ENCODE measurements around the gene ATP11A. TPM values are rescaled to one million over a fixed set of nuclear protein-coding genes. Genes with fewer than 3 reads are reported as not detected.
"Not testable (repeated sequence)": the region's sequence is repeated elsewhere in the genome, so short reads cannot be mapped to it uniquely, and the experiment has no call there.

ATP11A gene
- total RNA-seq, 1 donor from 2014 or later, result 37.0 TPM

DNA sequence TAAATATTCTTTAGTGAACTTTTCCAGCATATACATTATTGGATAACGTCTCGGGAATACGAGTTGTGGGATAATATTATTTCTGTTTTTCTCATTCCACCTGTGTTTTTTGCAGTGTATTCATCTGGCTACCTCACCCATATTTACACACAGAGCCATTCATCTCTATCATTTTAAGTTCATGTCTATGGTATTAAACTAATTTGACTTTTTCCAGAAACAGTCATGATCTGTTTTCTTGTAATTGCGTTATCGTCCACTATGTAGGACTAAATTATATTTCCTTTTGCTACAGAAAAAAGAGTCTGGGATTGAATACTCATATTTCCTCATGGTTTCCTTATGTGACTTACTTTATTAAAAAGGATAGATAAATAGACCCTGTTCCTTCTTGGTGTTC lies 2.7 kb downstream of the ATP11A start:
- no peak for DNase-seq (ENCODE audit: low spot score)

DNA sequence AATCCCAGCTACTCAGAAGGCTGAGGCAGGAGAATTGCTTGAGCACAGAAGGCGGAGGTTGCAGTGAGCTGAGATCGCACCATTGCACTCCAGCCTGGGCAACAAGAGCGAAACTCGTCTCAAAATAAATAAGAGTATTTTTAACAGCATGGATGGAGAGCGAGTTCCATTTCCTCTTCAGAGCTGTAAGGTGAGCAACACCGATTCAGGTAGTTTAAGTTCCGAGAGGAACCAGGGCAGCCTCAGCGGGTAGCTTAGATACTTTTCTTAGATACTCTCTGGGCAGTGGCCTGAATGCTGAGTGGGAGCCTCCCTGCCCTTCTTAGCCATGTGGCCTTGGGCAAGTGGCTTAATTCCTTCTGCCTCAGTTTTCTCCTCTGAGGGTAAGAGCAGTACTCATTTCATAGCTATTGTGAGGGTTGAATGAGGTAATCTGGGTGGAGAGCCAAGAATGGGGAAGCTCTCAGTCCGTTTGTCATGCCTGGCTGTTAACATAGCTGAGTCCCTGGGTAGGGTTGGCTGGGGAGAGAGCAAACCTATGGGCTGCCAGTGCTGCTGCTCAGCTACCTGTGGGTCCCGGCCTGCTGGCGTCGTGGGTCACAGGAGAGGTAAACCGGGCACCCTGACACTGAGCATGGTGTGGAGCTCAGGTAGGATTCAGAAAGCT lies 4.1 kb downstream of the ATP11A start:
- no peak for DNase-seq (ENCODE audit: low spot score)

GRCh38 chr13:112695121-112695520 lies 5.3 kb downstream of the ATP11A start:
- no peak for DNase-seq (ENCODE audit: low spot score)

GRCh38 chr13:112696001-112696868 lies 6.4 kb downstream of the ATP11A start:
- DNase-seq (ENCODE audit: low spot score), result no peak

DNA sequence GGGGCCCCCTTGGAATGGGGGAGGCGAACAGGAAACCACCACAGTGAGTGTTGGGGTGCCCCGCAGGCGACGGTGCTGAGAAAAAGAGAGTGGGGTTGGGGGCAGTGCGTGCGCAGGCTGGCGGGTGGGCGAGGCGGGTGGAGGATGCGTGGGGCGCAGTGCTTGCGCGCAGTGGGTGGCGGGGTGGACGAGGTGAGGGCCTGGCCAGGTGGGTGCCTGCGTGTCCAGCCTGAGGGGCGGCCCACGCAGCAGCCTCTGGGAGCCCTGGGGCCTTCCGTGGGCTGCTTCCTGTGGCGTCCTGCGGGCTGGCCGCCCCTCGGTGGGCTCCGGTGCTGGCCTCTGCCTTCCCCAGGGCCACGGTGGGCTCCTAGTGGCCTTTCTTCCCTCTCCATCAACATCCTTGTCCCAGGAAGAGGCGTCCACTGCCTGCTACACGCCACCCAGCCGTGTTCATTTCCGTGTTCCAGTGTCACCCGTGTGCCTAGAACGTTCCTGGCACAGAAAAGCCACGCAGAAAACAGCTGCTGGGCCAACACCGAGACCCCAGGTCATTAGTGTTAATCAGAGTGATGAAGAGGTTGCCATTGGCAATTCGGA lies 7.1 kb downstream of the ATP11A start:
- no peak for DNase-seq (ENCODE audit: low spot score)

DNA sequence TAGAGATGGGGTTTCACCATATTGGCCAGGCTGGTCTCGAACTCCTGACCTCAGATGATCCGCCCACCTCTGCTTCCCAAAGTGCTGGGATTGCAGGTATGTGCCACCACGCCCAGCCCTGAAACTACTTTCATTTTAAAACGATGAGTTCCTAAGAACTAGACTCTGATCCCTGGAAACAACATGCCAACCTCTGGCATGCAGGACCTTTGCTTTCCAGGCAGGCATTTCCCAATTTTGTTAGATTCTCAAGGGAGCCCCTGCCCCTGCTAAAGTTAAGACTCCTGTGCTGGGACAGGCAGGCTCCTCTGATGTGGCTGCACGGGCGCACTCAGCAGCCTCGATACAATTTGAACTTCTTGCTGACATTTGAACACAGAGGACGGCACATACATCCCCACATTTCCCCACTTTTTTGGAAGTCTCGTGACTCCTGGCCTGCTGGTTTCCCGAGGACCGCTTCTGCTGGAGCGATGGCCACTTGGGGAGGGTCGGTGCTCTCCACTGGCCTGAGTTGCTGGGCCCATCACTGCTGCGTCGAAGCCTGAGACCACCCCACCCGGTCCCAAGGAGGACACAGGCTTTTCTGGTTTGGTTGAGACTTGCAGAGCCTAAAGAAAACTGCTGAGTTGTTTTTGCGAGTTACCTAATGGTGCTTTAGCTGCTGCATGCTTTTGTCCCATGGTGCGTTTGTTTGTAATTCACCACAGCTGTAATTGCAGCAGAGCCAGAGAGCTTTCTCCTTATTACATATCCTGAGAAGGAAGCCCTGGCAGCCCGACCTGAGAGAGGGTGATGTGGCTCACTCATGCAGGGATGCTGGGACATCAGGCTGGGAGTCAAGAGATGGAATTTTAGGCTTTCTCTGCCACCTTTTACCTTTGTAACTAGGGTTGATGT lies 8.2 kb downstream of the ATP11A start:
- DNase-seq (ENCODE audit: low spot score), result no peak

DNA sequence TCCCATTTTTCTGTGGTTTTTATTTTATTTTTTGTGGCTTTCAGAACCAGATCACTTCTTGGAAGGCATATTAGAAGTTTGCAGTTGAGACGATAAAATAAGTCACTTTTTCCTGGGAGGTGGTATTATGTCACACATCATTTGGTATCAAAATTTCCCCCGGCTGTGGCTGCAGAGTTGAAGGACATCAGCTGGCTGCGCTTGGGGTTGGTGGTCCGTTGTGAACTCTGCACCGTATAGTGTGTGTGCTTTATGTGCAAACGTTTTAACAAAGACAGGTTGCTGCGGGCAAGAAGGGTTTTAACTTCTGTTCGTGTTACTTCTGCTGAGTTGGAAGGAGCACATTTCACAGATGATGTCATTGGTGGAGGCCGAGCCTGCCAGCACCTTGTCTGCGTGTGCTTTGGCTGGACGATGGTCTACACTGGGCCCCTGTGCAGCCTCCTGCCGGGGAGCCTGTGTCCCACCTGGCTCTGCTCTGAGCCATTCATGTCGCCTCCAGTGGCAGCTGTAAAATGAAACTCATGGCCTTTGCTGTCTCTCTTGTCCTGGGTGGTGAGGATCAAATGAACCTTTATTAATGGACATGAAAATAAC lies 9.6 kb downstream of the ATP11A start:
- no peak for DNase-seq (ENCODE audit: low spot score)

- DNase-seq (ENCODE audit: low spot score), result no peak
Measured at GRCh38 chr13:112700291-112701060, 10.6 kb downstream of the ATP11A start.

DNA sequence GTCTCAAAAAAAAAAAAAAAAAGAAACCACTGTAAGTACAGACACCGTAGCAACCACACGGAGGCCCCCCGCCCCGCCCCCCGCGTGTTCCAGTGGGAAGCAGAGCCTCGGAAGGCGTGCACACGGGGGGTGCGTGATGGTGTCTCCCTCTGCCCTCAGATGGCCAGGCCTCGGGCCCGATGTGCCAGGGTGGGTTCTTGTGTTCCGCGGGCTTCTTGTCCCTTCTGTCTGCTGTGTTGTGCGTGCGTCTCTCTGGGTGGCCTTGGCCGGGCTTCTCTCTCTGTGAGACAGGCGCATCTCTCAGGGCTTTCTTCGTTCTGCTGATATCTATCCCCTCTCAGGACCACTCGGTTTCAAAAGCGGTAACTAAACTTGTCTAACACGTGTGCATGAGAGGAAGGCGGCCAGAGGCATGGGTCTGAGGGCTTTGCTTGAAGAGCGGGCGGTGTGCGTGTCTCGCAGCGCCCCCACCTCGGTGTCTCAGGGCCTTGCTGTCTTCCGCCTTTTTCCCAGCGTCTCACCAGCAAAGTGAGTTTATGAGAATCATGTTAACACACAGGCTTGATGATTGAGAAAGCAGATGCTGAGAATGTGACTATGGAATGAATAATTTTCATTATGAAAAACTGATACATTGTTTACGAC lies 12.6 kb downstream of the ATP11A start:
- no peak for DNase-seq (ENCODE audit: low spot score)

- no peak for DNase-seq (ENCODE audit: low spot score)
Measured at GRCh38 chr13:112702986-112703379, 13.1 kb downstream of the ATP11A start.

GRCh38 chr13:112703449-112704284 lies 13.8 kb downstream of the ATP11A start:
- DNase-seq (ENCODE audit: low spot score), result no peak

- DNase-seq (ENCODE audit: low spot score), result no peak
Measured at GRCh38 chr13:112704308-112705145, 14.7 kb downstream of the ATP11A start.

DNA sequence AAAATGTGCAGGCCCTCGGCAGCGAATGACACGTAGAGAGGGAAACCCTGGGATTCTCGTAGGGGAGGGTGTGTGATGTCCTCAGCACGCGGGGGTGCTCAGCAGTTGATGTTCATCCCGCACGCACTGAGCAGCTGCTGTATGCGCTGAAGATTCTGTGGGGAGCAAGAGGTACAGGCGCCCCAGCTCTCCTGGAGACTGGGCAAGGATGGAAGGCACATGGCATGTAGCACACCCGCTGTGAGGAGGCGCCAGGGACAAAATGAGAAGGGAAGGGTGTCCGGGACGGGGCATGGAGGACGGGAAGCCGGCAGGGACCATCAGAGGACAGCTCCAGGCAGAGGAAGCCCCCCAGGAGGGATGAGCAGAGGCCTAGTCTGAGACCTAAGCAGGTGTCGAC lies 15.4 kb downstream of the ATP11A start:
- DNase-seq (ENCODE audit: low spot score), result no peak

DNA sequence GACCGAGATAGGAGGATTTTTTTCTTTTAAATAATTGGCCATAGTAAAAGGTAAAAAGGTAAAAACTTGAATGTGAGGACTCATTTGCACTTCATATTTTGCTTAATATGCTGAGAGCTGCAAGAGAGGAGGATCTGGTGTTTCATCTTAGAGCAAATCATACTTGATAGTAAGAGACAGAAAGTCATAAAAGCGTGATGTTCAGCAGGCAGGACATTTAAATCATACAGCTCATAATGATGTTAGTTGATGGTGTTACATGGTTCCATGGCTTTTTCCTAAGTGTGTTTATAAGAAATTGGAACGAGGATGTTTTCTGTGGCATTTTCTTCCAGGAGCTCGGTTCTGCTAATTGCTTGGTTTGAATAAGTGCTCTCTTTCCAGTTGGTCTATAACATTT lies 16.3 kb downstream of the ATP11A start:
- DNase-seq (ENCODE audit: low spot score), result no peak

- DNase-seq (ENCODE audit: low spot score), result no peak
Measured at GRCh38 chr13:112708560-112709240, 18.9 kb downstream of the ATP11A start.

GRCh38 chr13:112709316-112709715 lies 19.5 kb downstream of the ATP11A start:
- DNase-seq (ENCODE audit: low spot score), result not testable (repeated sequence)

All from ureter (tissue), 1 donor.